CD14-positive monocyte (primary cell): ENCODE results near the gene SMIM29. TPM values are rescaled to one million over a fixed set of nuclear protein-coding genes. Genes with fewer than 3 reads are reported as not detected.
A peak's percentile ranks its signal among the peaks of the same experiment; 100 is the strongest.

Experiments used
- DNase-seq, 3 donors: peaks; one replicate each; pipeline ENCODE4 v3.0.0-alpha.2; 2011 to 2022
- H2AFZ ChIP-seq: 2 replicates; pipeline ENCODE4 v1.6.0; 2012; ENCODE audit warnings: mild to moderate bottlenecking, low read depth, low read length, inconsistent platforms; ENCODE audit not compliant: insufficient read depth, poor library complexity, severe bottlenecking
- H3K27ac ChIP-seq, 2 donors: 1 replicate in 1 of 2; 2 replicates in 1 of 2; pipeline ENCODE4 v1.5.1; 2012 to 2013; ENCODE audit warnings: low read length in 2 of 2, control low read depth in 1 of 2, inconsistent platforms in 1 of 2, low read depth in 1 of 2, mild to moderate bottlenecking in 1 of 2
- H3K27me3 ChIP-seq, 2 donors: one replicate each; pipeline versions ENCODE4 v1.6.0 to v1.6.1; 2011 to 2013; ENCODE audit warnings: low read length in 2 of 2; ENCODE audit not compliant: control insufficient read depth in 2 of 2, insufficient read depth in 2 of 2
- H3K36me3 ChIP-seq, 2 donors: replicated peaks in 1 of 2; 1 replicate in 1 of 2; 2 replicates in 1 of 2; pipeline versions ENCODE4 v1.5.1 to v1.6.1; 2012 to 2013; ENCODE audit warnings: low read length in 2 of 2, control low read depth in 1 of 2, inconsistent platforms in 1 of 2, mild to moderate bottlenecking in 1 of 2; ENCODE audit not compliant: insufficient read depth in 2 of 2, control insufficient read depth in 1 of 2
- H3K4me1 ChIP-seq, 2 donors: 1 replicate in 1 of 2; 2 replicates in 1 of 2; pipeline versions ENCODE4 v1.5.1 to v1.6.1; 2012 to 2013; ENCODE audit warnings: low read length in 2 of 2, control low read depth in 1 of 2, inconsistent platforms in 1 of 2, mild to moderate bottlenecking in 1 of 2, moderate library complexity in 1 of 2; ENCODE audit not compliant: insufficient read depth in 2 of 2, control insufficient read depth in 1 of 2
- H3K4me2 ChIP-seq: replicated peaks from 2 replicates; pipeline ENCODE3; 2012; ENCODE audit warnings: low read length, moderate library complexity, mild to moderate bottlenecking; ENCODE audit not compliant: poor library complexity, severe bottlenecking; ENCODE audit errors: extremely low read depth
- H3K4me3 ChIP-seq, 3 experiments: fragments of 200-600 bp in 1 of 3; sonication (generic) in 1 of 3; replicated peaks in 1 of 3; 1 replicate in 2 of 3; 2 replicates in 1 of 3; pipeline ENCODE4 v1.5.1; 2011 to 2013; ENCODE audit warnings: low read length in 3 of 3, mild to moderate bottlenecking in 3 of 3, control low read depth in 2 of 3, low read depth in 2 of 3, inconsistent platforms in 1 of 3, moderate library complexity in 1 of 3
- H3K79me2 ChIP-seq: 2 replicates; pipeline ENCODE4 v1.6.0; 2012; ENCODE audit warnings: mild to moderate bottlenecking, control low read depth, inconsistent platforms, low read length, moderate library complexity; ENCODE audit not compliant: insufficient read depth
- H3K9ac ChIP-seq: 2 replicates; pipeline ENCODE4 v1.6.0; 2017; ENCODE audit warnings: low read length, mild to moderate bottlenecking; ENCODE audit not compliant: insufficient read depth, poor library complexity, severe bottlenecking
- H3K9me3 ChIP-seq, 2 donors: replicated peaks in 1 of 2; 1 replicate in 1 of 2; 2 replicates in 1 of 2; pipeline versions ENCODE4 v1.5.1 to v1.6.1; 2012 to 2013; ENCODE audit warnings: low read length in 2 of 2, control low read depth in 1 of 2; ENCODE audit not compliant: control insufficient read depth in 1 of 2, insufficient read depth in 1 of 2
- H4K20me1 ChIP-seq: 2 replicates; pipeline ENCODE4 v1.6.0; 2012; ENCODE audit warnings: mild to moderate bottlenecking, low read length, control low read depth, moderate library complexity; ENCODE audit not compliant: insufficient read depth
- H3K27ac Mint-ChIP-seq, 7 donors: one replicate each; pipeline ENCODE4 v1.8.0; 2020; ENCODE audit warnings: mild to moderate bottlenecking in 7 of 7, mixed read lengths in 7 of 7, moderate library complexity in 6 of 7, inconsistent platforms in 2 of 7
- H3K27me3 Mint-ChIP-seq, 3 donors: one replicate each; pipeline ENCODE4 v1.8.0; 2021 to 2022; ENCODE audit warnings: low read depth in 3 of 3, mild to moderate bottlenecking in 3 of 3, mixed read lengths in 3 of 3, moderate library complexity in 3 of 3, inconsistent platforms in 1 of 3
- H3K36me3 Mint-ChIP-seq, 2 donors: one replicate each; pipeline ENCODE4 v1.8.0; 2020; ENCODE audit warnings: mixed read lengths in 2 of 2, inconsistent platforms in 1 of 2, mild to moderate bottlenecking in 1 of 2
- H3K4me1 Mint-ChIP-seq: one replicate; pipeline ENCODE4 v1.8.0; 2020; ENCODE audit warnings: mild to moderate bottlenecking, mixed read lengths
- H3K4me3 Mint-ChIP-seq, 2 donors: one replicate each; pipeline ENCODE4 v1.8.0; 2020; ENCODE audit warnings: mild to moderate bottlenecking in 2 of 2, mixed read lengths in 2 of 2, moderate library complexity in 1 of 2
- H3K9me3 Mint-ChIP-seq, 7 donors: one replicate each; pipeline ENCODE4 v1.8.0; 2020 to 2022; ENCODE audit warnings: mixed read lengths in 7 of 7, mild to moderate bottlenecking in 6 of 7, moderate library complexity in 6 of 7, inconsistent platforms in 2 of 7
- WGBS: methylation state at CpG from one replicate; pipeline ENCODE4 v1.1.5; 2013; ENCODE audit warnings: missing lambda C conversion rate; ENCODE audit not compliant: insufficient coverage; 5-methylcytosine and 5-hydroxymethylcytosine counted together
- intact Hi-C, 2 donors: fragments of 100-400 bp; cut with micrococcal nuclease; formaldehyde crosslinking; loops; one replicate each; pipeline versions ENCODE4 v1.15.0 to v1.15.1; 2023
- polyA plus RNA-seq, 3 donors: library from polyadenylated mRNA; depleted of rRNA in 1 of 3; unstranded in 2 of 3; stranded (reverse) in 1 of 3; fragments of 300-500 nt in 2 of 3; fragments of >200 nt in 1 of 3; fragmentation: Illumina TruSeq in 2 of 3; gene quantifications; 1 replicate in 2 of 3; 2 replicates in 1 of 3; pipeline ENCODE4 v1.2.3, GENCODE V29; 2012 to 2021
- TF ChIP-seq, protein P1 (sequence below): fragments of 200-600 bp; IDR thresholded peaks from one replicate; pipeline ENCODE4 v1.8.0; 2022; ENCODE audit warnings: antibody characterized with exemption, mild to moderate bottlenecking

The SMIM29 gene
- polyA plus RNA-seq, 3 donors = 57.2 to 66.7 (median 60.5) TPM

DNA sequence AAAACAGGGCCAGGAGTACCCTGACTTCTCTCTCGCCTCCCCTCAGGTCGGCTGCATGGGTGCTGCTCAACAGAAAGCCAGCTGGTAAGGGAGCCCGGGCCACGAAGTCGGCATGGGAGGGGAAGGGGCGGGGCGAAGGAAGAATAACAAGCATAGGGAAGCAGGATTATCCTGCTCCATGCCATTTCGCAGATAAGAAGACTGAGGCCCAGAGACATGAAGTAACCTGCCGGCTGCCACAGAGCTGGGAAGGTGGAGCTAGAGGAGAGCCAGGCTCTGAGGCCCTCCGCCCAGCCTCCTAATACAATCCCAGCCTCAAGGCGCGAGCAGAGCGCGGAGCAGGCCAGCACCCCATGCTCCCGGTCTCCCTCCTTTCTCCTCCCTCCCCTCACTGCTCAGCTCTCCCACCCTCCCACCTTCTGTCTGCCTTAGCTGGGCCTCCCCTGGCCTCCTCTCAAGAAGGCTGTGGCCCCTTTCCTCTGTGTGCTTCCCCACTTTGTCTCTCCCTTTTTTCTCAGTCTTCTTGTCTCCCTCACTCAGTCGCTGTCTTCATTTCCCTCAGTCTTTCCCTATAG is 25.3 kb downstream of the SMIM29 start:
- peaks cover 49% of the 10 kb centered on the region for H3K4me1 Mint-ChIP-seq
- intact Hi-C loops = no loop called here
- H3K9ac ChIP-seq = peak overlapping the region; percentile 29
- H4K20me1 ChIP-seq = no peaks in the 10 kb centered on the region
- H3K27me3 ChIP-seq = no peaks in the 10 kb centered on the region
- H3K4me2 ChIP-seq = peak overlapping the region; percentile 28
- no peaks in the 10 kb centered on the region for H3K9me3 Mint-ChIP-seq
- peaks cover 28 to 32% of the 10 kb centered on the region in 2 donors for H3K4me1 ChIP-seq
- H3K27ac Mint-ChIP-seq = peak overlapping the region; percentile 90 to 97 (median 94)
- no peak overlapping the region for H3K4me3 ChIP-seq
- no peaks in the 10 kb centered on the region for H3K36me3 Mint-ChIP-seq
- H2AFZ ChIP-seq = peak overlapping the region; percentile 73
- peak overlapping the region; percentile 69 to 76 for H3K27ac ChIP-seq
- 62% methylated on average over 14 of the region's 16 CpGs for WGBS
- H3K36me3 ChIP-seq = no peaks in the 10 kb centered on the region
- H3K27me3 Mint-ChIP-seq = peaks cover 0 to 7% (median 7%) of the 10 kb centered on the region in 3 donors
- no peaks in the 10 kb centered on the region for H3K79me2 ChIP-seq
- TF ChIP-seq, protein P1, sequence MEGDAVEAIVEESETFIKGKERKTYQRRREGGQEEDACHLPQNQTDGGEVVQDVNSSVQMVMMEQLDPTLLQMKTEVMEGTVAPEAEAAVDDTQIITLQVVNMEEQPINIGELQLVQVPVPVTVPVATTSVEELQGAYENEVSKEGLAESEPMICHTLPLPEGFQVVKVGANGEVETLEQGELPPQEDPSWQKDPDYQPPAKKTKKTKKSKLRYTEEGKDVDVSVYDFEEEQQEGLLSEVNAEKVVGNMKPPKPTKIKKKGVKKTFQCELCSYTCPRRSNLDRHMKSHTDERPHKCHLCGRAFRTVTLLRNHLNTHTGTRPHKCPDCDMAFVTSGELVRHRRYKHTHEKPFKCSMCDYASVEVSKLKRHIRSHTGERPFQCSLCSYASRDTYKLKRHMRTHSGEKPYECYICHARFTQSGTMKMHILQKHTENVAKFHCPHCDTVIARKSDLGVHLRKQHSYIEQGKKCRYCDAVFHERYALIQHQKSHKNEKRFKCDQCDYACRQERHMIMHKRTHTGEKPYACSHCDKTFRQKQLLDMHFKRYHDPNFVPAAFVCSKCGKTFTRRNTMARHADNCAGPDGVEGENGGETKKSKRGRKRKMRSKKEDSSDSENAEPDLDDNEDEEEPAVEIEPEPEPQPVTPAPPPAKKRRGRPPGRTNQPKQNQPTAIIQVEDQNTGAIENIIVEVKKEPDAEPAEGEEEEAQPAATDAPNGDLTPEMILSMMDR = no peak
- DNase-seq = no peak
- H3K9me3 ChIP-seq = no peaks in the 10 kb centered on the region
- H3K4me3 Mint-ChIP-seq = peak overlapping the region in 1 of 2 donors; percentile 58

DNA sequence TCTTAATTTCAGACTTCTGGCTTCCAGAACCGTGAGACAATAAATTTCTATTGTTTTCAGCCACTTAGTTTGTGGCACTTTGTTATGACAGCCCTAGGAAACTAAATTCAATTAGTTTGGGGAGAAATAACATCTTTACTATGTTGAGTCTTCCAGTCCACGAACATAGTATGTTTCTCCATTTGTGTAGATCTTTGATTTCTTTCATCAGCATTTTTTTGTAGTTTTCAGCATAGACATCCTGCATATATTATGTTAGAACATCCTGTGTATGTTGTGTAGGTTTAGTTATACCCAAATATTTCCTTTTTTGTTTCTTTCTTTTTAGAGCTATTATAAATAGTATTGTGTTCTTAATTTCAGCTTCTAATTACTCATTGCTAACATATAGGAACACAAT is 30.1 kb downstream of the SMIM29 start:
- Mint-ChIP-seq H3K27me3 (peaks cover 0 to 7% (median 5%) of the 10 kb centered on the region in 3 donors), H3K36me3 (no peaks in the 10 kb centered on the region), H3K4me3 (no peak overlapping the region), H3K9me3 (no peaks in the 10 kb centered on the region), H3K4me1 (peaks cover 17% of the 10 kb centered on the region), H3K27ac (no peak overlapping the region)
- intact Hi-C loops = no loop called here
- H3K4me2 ChIP-seq = no peak overlapping the region
- WGBS = 80% methylated on average over 1 of the region's 2 CpGs
- no peaks in the 10 kb centered on the region for H4K20me1 ChIP-seq
- H3K27ac ChIP-seq = no peak overlapping the region
- peaks cover 5 to 6% of the 10 kb centered on the region in 2 donors for H3K4me1 ChIP-seq
- H3K9me3 ChIP-seq = no peaks in the 10 kb centered on the region
- H3K4me3 ChIP-seq = no peak overlapping the region
- H3K9ac ChIP-seq = no peak overlapping the region
- TF ChIP-seq, protein P1 = no peak
- H3K36me3 ChIP-seq = no peaks in the 10 kb centered on the region
- H3K27me3 ChIP-seq = no peaks in the 10 kb centered on the region
- no peak overlapping the region for H2AFZ ChIP-seq
- DNase-seq = no peak
- H3K79me2 ChIP-seq = no peaks in the 10 kb centered on the region
